K562 (cell line): ENCODE results near the gene CALM1. TPM values are rescaled to one million over a fixed set of nuclear protein-coding genes. Genes with fewer than 3 reads are reported as not detected.

Experiments used
- ATAC-seq: fragments of 200-7000 bp; cut with Tn5 transposase; 3 replicates; pipeline ENCODE4 v1.9.1; 2020; ENCODE audit warnings: moderate library complexity
- BruUV-seq: library from RNA; stranded (reverse); fragments of 400-500 nt; replicated peaks from 2 replicates; lab custom pipeline; 2021; lab: Mats Ljungman, UMichigan
- CTCF ChIA-PET: fragments of 300-600 bp; formaldehyde crosslinking; extraction: SDS; loops from one replicate; lab custom pipeline; 2021; ENCODE audit warnings: low intra/inter-chr PET ratio; lab: Yijun Ruan, JAX
- POLR2A ChIA-PET: fragments of 300-600, 350-650 bp; sonication (Branson Sonifier 250); formaldehyde crosslinking; extraction: SDS; loops from one replicate; lab custom pipeline; 2021; ENCODE audit warnings: antibody characterized with exemption, inconsistent platforms; lab: Yijun Ruan, JAX
- DNase-seq, 4 experiments: peaks; one replicate each; pipeline versions ENCODE4 v3.0.0 to v3.0.0-alpha.2; 2011 to 2018; ENCODE audit warnings: low spot score in 3 of 4, mixed read lengths in 3 of 4; ENCODE audit errors: extremely low read depth in 1 of 4
- FAIRE-seq: peaks from 2 replicates; lab custom pipeline; 2011; peaks lifted over from hg19 to GRCh38; lab: Jason Lieb, UNC
- H2AFZ ChIP-seq: 2 replicates; pipeline ENCODE4 v1.6.0; 2011; ENCODE audit warnings: low read depth, low read length, control low read depth, inconsistent platforms
- H3K27ac ChIP-seq: fragments of 200-600 bp; 3 replicates; pipeline ENCODE4 v1.8.0; 2011; ENCODE audit warnings: low read depth, mild to moderate bottlenecking, control low read depth, inconsistent platforms, low read length, moderate library complexity, mixed read lengths; ENCODE audit errors: extremely low read depth
- H3K27me3 ChIP-seq, 2 experiments: fragments of 300-600 bp in 1 of 2; 2 replicates in 1 of 2; 3 replicates in 1 of 2; pipeline versions ENCODE4 v1.6.0 to v1.8.0; 2011; ENCODE audit warnings: inconsistent platforms in 2 of 2, low read length in 2 of 2, mild to moderate bottlenecking in 1 of 2, mixed read lengths in 1 of 2, moderate library complexity in 1 of 2; ENCODE audit not compliant: control insufficient read depth in 2 of 2, insufficient read depth in 2 of 2
- H3K36me3 ChIP-seq: fragments of 300-600 bp; 3 replicates; pipeline ENCODE4 v1.8.0; 2011; ENCODE audit warnings: mild to moderate bottlenecking, low read length, inconsistent platforms; ENCODE audit not compliant: control insufficient read depth, insufficient read depth
- H3K4me1 ChIP-seq, 2 experiments: fragments of 200-600 bp in 1 of 2; replicated peaks in 1 of 2; 2 replicates in 1 of 2; 3 replicates in 1 of 2; pipeline versions ENCODE4 v1.5.1 to v1.8.0; 2011; ENCODE audit warnings: inconsistent platforms in 2 of 2, low read length in 2 of 2, mild to moderate bottlenecking in 1 of 2, mixed read lengths in 1 of 2, moderate library complexity in 1 of 2; ENCODE audit not compliant: control insufficient read depth in 2 of 2, insufficient read depth in 2 of 2
- H3K4me2 ChIP-seq: 2 replicates; pipeline ENCODE4 v1.6.1; 2011; ENCODE audit warnings: low read length, control low read depth, inconsistent platforms, mixed read lengths; ENCODE audit not compliant: insufficient read depth
- H3K4me3 ChIP-seq: fragments of 200-600 bp; sonication (generic), shearing (Covaris generic); 2 replicates; pipeline ENCODE4 v1.5.1; 2016; ENCODE audit warnings: control low read depth, inconsistent platforms
- H3K79me2 ChIP-seq: fragments of 200-600 bp; 3 replicates; pipeline ENCODE4 v1.8.0; 2011; ENCODE audit warnings: low read length, inconsistent platforms; ENCODE audit not compliant: control insufficient read depth, insufficient read depth
- H3K9ac ChIP-seq, 2 experiments: 2 replicates each; pipeline versions ENCODE4 v1.6.0 to v1.6.1; 2011; ENCODE audit warnings: low read depth in 2 of 2, low read length in 2 of 2, control low read depth in 1 of 2, inconsistent platforms in 1 of 2, mild to moderate bottlenecking in 1 of 2, mixed read lengths in 1 of 2; ENCODE audit not compliant: insufficient read depth in 1 of 2
- H3K9me1 ChIP-seq: one replicate; pipeline ENCODE4 v1.6.0; 2011; ENCODE audit warnings: inconsistent platforms, mild to moderate bottlenecking, low read length, moderate library complexity; ENCODE audit not compliant: control insufficient read depth, insufficient read depth
- H3K9me3 ChIP-seq: replicated peaks from 2 replicates; pipeline ENCODE4 v1.5.1; 2011; ENCODE audit warnings: low read depth, low read length, inconsistent platforms; ENCODE audit not compliant: control insufficient read depth, insufficient read depth
- H4K20me1 ChIP-seq: replicated peaks from 2 replicates; pipeline ENCODE4 v1.6.1; 2011; ENCODE audit warnings: low read length, inconsistent platforms, mixed read lengths; ENCODE audit not compliant: control insufficient read depth, insufficient read depth
- ESRRA ChIP-seq: fragments of 450-650 bp; IDR thresholded peaks from 2 replicates; pipeline ENCODE4 v1.6.1; 2014; ENCODE audit warnings: low read depth, mild to moderate bottlenecking, moderate library complexity, borderline replicate concordance
- ESRRB ChIP-seq: fragments of 250-450 bp; sonication (Bioruptor Pico); IDR thresholded peaks from 2 replicates; pipeline ENCODE4 v1.5.0; 2020; ENCODE audit warnings: mild to moderate bottlenecking, moderate library complexity, borderline replicate concordance
- HDAC6 ChIP-seq: IDR thresholded peaks from 2 replicates; pipeline ENCODE4 v1.6.1; 2012; ENCODE audit warnings: low read depth, mild to moderate bottlenecking, control low read depth, inconsistent platforms, low read length, moderate library complexity
- HNRNPK ChIP-seq: fragments of 200-400 bp; formaldehyde crosslinking; IDR thresholded peaks from one replicate; pipeline ENCODE4 v1.6.1; 2018; ENCODE audit warnings: mild to moderate bottlenecking, low read depth, low read length; ENCODE audit not compliant: poor library complexity, severe bottlenecking
- HNRNPLL ChIP-seq: fragments of 200-400 bp; formaldehyde crosslinking; IDR thresholded peaks from 2 replicates; pipeline ENCODE4 v1.6.1; 2017; ENCODE audit warnings: low read length, low read depth, mild to moderate bottlenecking; ENCODE audit not compliant: poor library complexity, severe bottlenecking
- JUNB ChIP-seq: fragments of 450-650 bp; formaldehyde crosslinking; conservative IDR thresholded peaks from 2 replicates; pipeline ENCODE4 v1.4.0; 2020; ENCODE audit warnings: mild to moderate bottlenecking
- KAT7 ChIP-seq: sonication (generic); formaldehyde crosslinking; IDR thresholded peaks from 2 replicates; pipeline ENCODE4 v1.8.0; 2022; ENCODE audit warnings: missing genetic modification reagents, mild to moderate bottlenecking, borderline replicate concordance
- KDM1A ChIP-seq, 2 experiments: fragments of 450-650 bp; IDR thresholded peaks; 2 replicates each; pipeline ENCODE4 v1.6.1; 2016; ENCODE audit warnings: mild to moderate bottlenecking in 2 of 2
- NRF1 ChIP-seq, 2 experiments: fragments of 450-650 bp; IDR thresholded peaks in 1 of 2; conservative IDR thresholded peaks in 1 of 2; 2 replicates each; pipeline ENCODE4 v1.6.1; 2014; ENCODE audit warnings: mild to moderate bottlenecking in 2 of 2
- PTTG1 ChIP-seq: fragments of 450-650 bp; IDR thresholded peaks from 2 replicates; pipeline ENCODE4 v1.6.1; 2016; ENCODE audit warnings: low read depth, mild to moderate bottlenecking, missing genetic modification characterization, missing compliant biosample characterization
- SMAD2 ChIP-seq: fragments of 150-350 bp; IDR thresholded peaks from 2 replicates; pipeline ENCODE4 v1.6.1; 2014; ENCODE audit warnings: low read depth, mild to moderate bottlenecking, low read length
- SMAD3 ChIP-seq: fragments of 450-650 bp; formaldehyde crosslinking; conservative IDR thresholded peaks from 2 replicates; pipeline ENCODE4 v1.4.0; 2020; ENCODE audit warnings: mild to moderate bottlenecking
- YBX1 ChIP-seq: fragments of 450-650 bp; IDR thresholded peaks from 2 replicates; pipeline ENCODE4 v1.7.1; 2016; ENCODE audit warnings: mild to moderate bottlenecking
- WGBS: fragments of 100-300 bp; shearing (Covaris generic); methylation state at CpG from one replicate; pipeline ENCODE4 v1.1.6; 2016; ENCODE audit warnings: low coverage, mixed read lengths; ENCODE audit not compliant: insufficient coverage; ENCODE audit errors: missing lambda C conversion rate; 5-methylcytosine and 5-hydroxymethylcytosine counted together
- in situ Hi-C: fragments of 300-500 bp; cut with MboI; formaldehyde crosslinking; loops from 4 replicates; pipeline ENCODE4 v1.15.0; 2018; ENCODE audit warnings: inconsistent platforms, mixed read lengths
- intact Hi-C: fragments of 100-400 bp; cut with micrococcal nuclease; formaldehyde crosslinking; loops from 2 replicates; pipeline ENCODE4 v1.14.2; 2022
- polyA plus RNA-seq, 8 experiments: library from polyadenylated mRNA; depleted of rRNA in 4 of 8; stranded (reverse) in 5 of 8; unstranded in 3 of 8; fragments of >200 nt; fragmentation: Nextera tagmentation in 2 of 8; fragmentation: Illumina TruSeq in 1 of 8; extraction: Ambion mirVana in 2 of 8; extraction: Trizol in 1 of 8; gene quantifications; 2 replicates each; pipeline versions ENCODE4 v1.2.1 to v1.2.3, GENCODE V29; 2011 to 2014; ENCODE audit warnings: inconsistent platforms in 1 of 8, missing spikeins in 1 of 8
- total RNA-seq, 7 experiments: library from RNA; depleted of rRNA in 6 of 7; stranded (reverse); fragments of >200 nt in 6 of 7; fragmentation: Illumina TruSeq in 2 of 7; extraction: Trizol in 2 of 7; gene quantifications; 2 replicates each; pipeline versions ENCODE4 v1.2.1 to v1.2.3, GENCODE V29; 2011 to 2021; ENCODE audit warnings: low replicate concordance in 1 of 7
- TF ChIP-seq, protein P1 (sequence below): fragments of 250-450 bp; sonication (Bioruptor Pico); IDR thresholded peaks from 2 replicates; pipeline ENCODE4 v1.8.0; 2022; ENCODE audit warnings: inconsistent platforms

The CALM1 gene
- total and polyA plus RNA-seq, 9 of the 15 experiments (the other 6 are each of a cell fraction or from before 2014, with no cell fraction given), result 48.0 to 269 (median 158) TPM

DNA sequence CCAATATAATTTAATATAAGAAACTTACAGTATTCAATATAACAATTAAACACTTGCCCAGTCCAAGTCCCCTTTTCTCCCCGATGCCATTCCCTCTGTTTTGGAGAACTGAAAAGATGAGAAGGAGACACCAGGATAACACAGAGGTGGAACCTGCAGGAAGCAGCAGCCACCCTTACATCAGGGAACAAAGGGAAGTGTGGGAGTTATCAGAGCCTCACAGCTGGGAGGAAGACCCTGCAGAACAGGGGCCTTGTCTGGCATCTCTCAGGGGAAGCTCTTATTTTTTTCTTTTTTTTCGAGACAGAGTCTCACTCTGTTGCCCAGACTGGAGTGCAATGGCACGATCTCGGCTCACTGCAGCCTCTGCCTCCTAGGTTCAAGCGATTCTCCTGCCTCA, 52.6 kb downstream of the CALM1 start:
- no peak for TF ChIP-seq YBX1
- no peak for TF ChIP-seq ESRRA
- TF ChIP-seq HNRNPK, result no peak
- TF ChIP-seq SMAD3 (CRISPR knock-in tag), result no peak
- no peak for TF ChIP-seq ESRRB
- TF ChIP-seq KAT7 (CRISPR knock-in tag), result no peak
- no peak for TF ChIP-seq HDAC6
- TF ChIP-seq JUNB, result no peak
- no peak for TF ChIP-seq NRF1 (conservative IDR thresholded peaks at IDR 0.05 in 1 of 2, IDR thresholded peaks at IDR 0.05 in 1 of 2)
- TF ChIP-seq SMAD2, result no peak
- TF ChIP-seq, protein P1, sequence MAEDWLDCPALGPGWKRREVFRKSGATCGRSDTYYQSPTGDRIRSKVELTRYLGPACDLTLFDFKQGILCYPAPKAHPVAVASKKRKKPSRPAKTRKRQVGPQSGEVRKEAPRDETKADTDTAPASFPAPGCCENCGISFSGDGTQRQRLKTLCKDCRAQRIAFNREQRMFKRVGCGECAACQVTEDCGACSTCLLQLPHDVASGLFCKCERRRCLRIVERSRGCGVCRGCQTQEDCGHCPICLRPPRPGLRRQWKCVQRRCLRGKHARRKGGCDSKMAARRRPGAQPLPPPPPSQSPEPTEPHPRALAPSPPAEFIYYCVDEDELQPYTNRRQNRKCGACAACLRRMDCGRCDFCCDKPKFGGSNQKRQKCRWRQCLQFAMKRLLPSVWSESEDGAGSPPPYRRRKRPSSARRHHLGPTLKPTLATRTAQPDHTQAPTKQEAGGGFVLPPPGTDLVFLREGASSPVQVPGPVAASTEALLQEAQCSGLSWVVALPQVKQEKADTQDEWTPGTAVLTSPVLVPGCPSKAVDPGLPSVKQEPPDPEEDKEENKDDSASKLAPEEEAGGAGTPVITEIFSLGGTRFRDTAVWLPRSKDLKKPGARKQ (CRISPR knock-in tag), result no peak
- TF ChIP-seq PTTG1, result no peak
- TF ChIP-seq HNRNPLL, result no peak
- no peak for TF ChIP-seq KDM1A (IDR thresholded peaks at IDR 0.05)
- intact Hi-C loops (no loop called here), in situ Hi-C loops (no loop called here)
- no peaks in the 10 kb centered on the region for H4K20me1 ChIP-seq
- H3K9ac ChIP-seq, result no peak overlapping the region
- DNase-seq (no peak), FAIRE-seq (no peak), ATAC-seq (no peak)
- H3K27ac ChIP-seq, result no peak overlapping the region
- ChIA-PET POLR2A (no interaction called here), CTCF (no interaction called here)
- H3K4me1 ChIP-seq, result peaks cover 0 to 12% of the 10 kb centered on the region in 2 experiments; a peak in 2 of 5 replicates
- no TSS peak for BruUV-seq
- WGBS, result 14% methylated on average over 2 of the region's 5 CpGs
- no peak overlapping the region for H3K4me2 ChIP-seq
- H3K36me3 ChIP-seq, result no peaks in the 10 kb centered on the region
- H3K4me3 ChIP-seq, result no peak overlapping the region
- H3K27me3 ChIP-seq, result peaks cover 0 to 13% of the 10 kb centered on the region in 2 experiments; a peak in 2 of 5 replicates
- no peaks in the 10 kb centered on the region for H3K9me1 ChIP-seq
- H2AFZ ChIP-seq, result no peak overlapping the region
- H3K9me3 ChIP-seq, result 0 out of 2 replicates have a peak, but pooled peaks cover 3% of the 10 kb centered on the region
- H3K79me2 ChIP-seq, result no peaks in the 10 kb centered on the region
